IMR-90 (cell line): ENCODE data around the gene NCF2. TPM values are rescaled to one million over a fixed set of nuclear protein-coding genes. Genes with fewer than 3 reads are reported as not detected.

Experiments
- ATAC-seq: fragments of 200-7000 bp; cut with Tn5 transposase; 2 replicates; pipeline ENCODE4 v1.9.1; 2020; ENCODE audit warnings: low read depth, mild to moderate bottlenecking, moderate library complexity
- BruUV-seq: library from RNA; stranded (reverse); fragments of 400-500 nt; replicated peaks from 2 replicates; lab custom pipeline; 2021; lab: Mats Ljungman, UMichigan
- CTCF ChIA-PET: fragments of 300-600 bp; formaldehyde crosslinking; extraction: SDS; loops from one replicate; lab custom pipeline; 2021; ENCODE audit warnings: antibody characterized with exemption; lab: Yijun Ruan, JAX
- POLR2A ChIA-PET: fragments of 300-600 bp; sonication (Branson Sonifier 250); formaldehyde crosslinking; loops from one replicate; lab custom pipeline; 2022; ENCODE audit warnings: antibody characterized with exemption; ENCODE audit not compliant: unreplicated experiment; lab: Charles Lee
- DNase-seq: peaks from one replicate; pipeline ENCODE4 v3.0.0; 2013
- H2AFZ ChIP-seq: replicated peaks from 2 replicates; pipeline ENCODE3; 2013; ENCODE audit warnings: low read length, mild to moderate bottlenecking; ENCODE audit not compliant: poor library complexity
- H2AK5ac ChIP-seq: 2 replicates; pipeline ENCODE4 v1.6.1; 2013; ENCODE audit warnings: low read depth, low read length, inconsistent platforms
- H2AK9ac ChIP-seq: replicated peaks from 2 replicates; pipeline ENCODE3; 2013; ENCODE audit warnings: mild to moderate bottlenecking, low read depth, low read length, moderate library complexity; ENCODE audit not compliant: poor library complexity
- H2BK120ac ChIP-seq: 2 replicates; pipeline ENCODE4 v1.6.1; 2013; ENCODE audit warnings: low read depth, low read length, inconsistent platforms
- H2BK15ac ChIP-seq: 3 replicates; pipeline ENCODE4 v1.6.1; 2013; ENCODE audit warnings: low read depth, low read length, inconsistent platforms
- H2BK20ac ChIP-seq: 2 replicates; pipeline ENCODE4 v1.6.1; 2013; ENCODE audit warnings: low read depth, mild to moderate bottlenecking, inconsistent platforms, low read length, moderate library complexity
- H2BK5ac ChIP-seq: 2 replicates; pipeline ENCODE4 v1.6.1; 2013; ENCODE audit warnings: mild to moderate bottlenecking, low read depth, low read length, inconsistent platforms; ENCODE audit not compliant: poor library complexity, severe bottlenecking
- H3K14ac ChIP-seq: replicated peaks from 2 replicates; pipeline ENCODE4 v1.6.1; 2013; ENCODE audit warnings: low read depth, low read length, inconsistent platforms
- H3K18ac ChIP-seq: 2 replicates; pipeline ENCODE4 v1.6.1; 2013; ENCODE audit warnings: low read depth, low read length, control low read depth
- H3K23ac ChIP-seq: 2 replicates; pipeline ENCODE4 v1.6.1; 2013; ENCODE audit warnings: low read depth, low read length, inconsistent platforms
- H3K27ac ChIP-seq: 2 replicates; pipeline ENCODE4 v1.5.1; 2013; ENCODE audit warnings: mild to moderate bottlenecking, control low read depth, low read length; ENCODE audit not compliant: insufficient read depth
- H3K27me3 ChIP-seq: 2 replicates; pipeline ENCODE4 v1.6.1; 2013; ENCODE audit warnings: low read length; ENCODE audit not compliant: control insufficient read depth, insufficient read depth
- H3K36me3 ChIP-seq: 2 replicates; pipeline ENCODE4 v1.6.1; 2013; ENCODE audit warnings: low read length, mixed read lengths; ENCODE audit not compliant: control insufficient read depth, insufficient read depth
- H3K4ac ChIP-seq: 2 replicates; pipeline ENCODE4 v1.6.1; 2013; ENCODE audit warnings: low read depth, low read length, inconsistent platforms
- H3K4me1 ChIP-seq: 2 replicates; pipeline ENCODE4 v1.6.1; 2013; ENCODE audit warnings: low read length, mixed read lengths; ENCODE audit not compliant: control insufficient read depth, insufficient read depth
- H3K4me2 ChIP-seq: 2 replicates; pipeline ENCODE4 v1.6.1; 2013; ENCODE audit warnings: low read depth, mild to moderate bottlenecking, control low read depth, low read length, moderate library complexity
- H3K4me3 ChIP-seq: 2 replicates; pipeline ENCODE4 v1.5.1; 2013; ENCODE audit warnings: low read depth, mild to moderate bottlenecking, control low read depth, low read length, moderate library complexity; ENCODE audit not compliant: insufficient read depth
- H3K56ac ChIP-seq: 2 replicates; pipeline ENCODE4 v1.6.1; 2013; ENCODE audit warnings: low read length, inconsistent platforms; ENCODE audit not compliant: insufficient read depth; ENCODE audit errors: extremely low read depth
- H3K79me1 ChIP-seq, 2 experiments: 2 replicates each; pipeline ENCODE4 v1.6.1; 2013; ENCODE audit warnings: low read length in 2 of 2, inconsistent platforms in 1 of 2, low read depth in 1 of 2
- H3K9ac ChIP-seq: 2 replicates; pipeline ENCODE4 v1.6.1; 2013; ENCODE audit warnings: low read depth, low read length, control low read depth
- H3K9me1 ChIP-seq: 2 replicates; pipeline ENCODE4 v1.6.1; 2013; ENCODE audit warnings: low read length, inconsistent platforms; ENCODE audit not compliant: insufficient read depth
- H3K9me3 ChIP-seq: 2 replicates; pipeline ENCODE4 v1.6.1; 2013; ENCODE audit warnings: low read length; ENCODE audit not compliant: control insufficient read depth, insufficient read depth
- H4K20me1 ChIP-seq: 2 replicates; pipeline ENCODE4 v1.6.1; 2013; ENCODE audit warnings: low read length, inconsistent platforms; ENCODE audit not compliant: insufficient read depth
- H4K5ac ChIP-seq: 2 replicates; pipeline ENCODE4 v1.6.1; 2013; ENCODE audit warnings: mild to moderate bottlenecking, low read depth, low read length, control low read depth
- H4K8ac ChIP-seq, 2 experiments: 2 replicates each; pipeline ENCODE4 v1.6.1; 2013; ENCODE audit warnings: low read depth in 2 of 2, low read length in 2 of 2, control low read depth in 1 of 2, inconsistent platforms in 1 of 2
- H4K91ac ChIP-seq: 2 replicates; pipeline ENCODE4 v1.6.1; 2013; ENCODE audit warnings: low read depth, low read length, inconsistent platforms; ENCODE audit not compliant: insufficient read depth
- BHLHE40 ChIP-seq: fragments of 150-350 bp; IDR thresholded peaks from 2 replicates; pipeline ENCODE4 v1.6.1; 2016; ENCODE audit warnings: mild to moderate bottlenecking, low read depth, low read length
- CEBPB ChIP-seq: IDR thresholded peaks from 2 replicates; pipeline ENCODE4 v1.6.1; 2012; ENCODE audit warnings: low read depth, low read length, improper control_type of control experiment
- CHD1 ChIP-seq: IDR thresholded peaks from 2 replicates; pipeline ENCODE4 v1.6.1; 2012; ENCODE audit warnings: low read depth, low read length, improper control_type of control experiment
- CTCF ChIP-seq: conservative IDR thresholded peaks from 2 replicates; pipeline ENCODE4 v1.5.1; 2012; ENCODE audit warnings: mild to moderate bottlenecking, low read depth, low read length, improper control_type of control experiment
- ELK1 ChIP-seq: fragments of 150-350 bp; IDR thresholded peaks from 2 replicates; pipeline ENCODE4 v1.6.1; 2016; ENCODE audit warnings: low read depth, mild to moderate bottlenecking, low read length, moderate library complexity, borderline replicate concordance
- FOS ChIP-seq: fragments of 150-350 bp; IDR thresholded peaks from 2 replicates; pipeline ENCODE4 v1.6.1; 2016; ENCODE audit warnings: low read depth, low read length
- MAFK ChIP-seq: IDR thresholded peaks from 2 replicates; pipeline ENCODE4 v1.6.1; 2012; ENCODE audit warnings: low read depth, low read length, improper control_type of control experiment
- MAZ ChIP-seq: IDR thresholded peaks from 2 replicates; pipeline ENCODE4 v1.6.1; 2012; ENCODE audit warnings: low read depth, mild to moderate bottlenecking, low read length, improper control_type of control experiment, moderate library complexity, borderline replicate concordance
- MXI1 ChIP-seq: IDR thresholded peaks from 2 replicates; pipeline ENCODE4 v1.6.1; 2012; ENCODE audit warnings: low read depth, mild to moderate bottlenecking, low read length, moderate library complexity, borderline replicate concordance
- NFE2L2 ChIP-seq: fragments of 150-350 bp; IDR thresholded peaks from 2 replicates; pipeline ENCODE4 v1.6.1; 2016; ENCODE audit warnings: low read depth, mild to moderate bottlenecking, low read length
- POLR2A ChIP-seq: IDR thresholded peaks from 2 replicates; pipeline ENCODE4 v1.6.1; 2012; ENCODE audit warnings: mild to moderate bottlenecking, low read depth, low read length
- RAD21 ChIP-seq: IDR thresholded peaks from 2 replicates; pipeline ENCODE4 v1.6.1; 2012; ENCODE audit warnings: low read length, improper control_type of control experiment
- RCOR1 ChIP-seq: IDR thresholded peaks from 2 replicates; pipeline ENCODE4 v1.6.1; 2012; ENCODE audit warnings: mild to moderate bottlenecking, low read length, improper control_type of control experiment; ENCODE audit not compliant: insufficient replicate concordance
- RFX5 ChIP-seq: IDR thresholded peaks from 2 replicates; pipeline ENCODE4 v1.8.0; 2012; ENCODE audit warnings: low read depth, mild to moderate bottlenecking, low read length, moderate library complexity
- SMC3 ChIP-seq: fragments of 150-350 bp; IDR thresholded peaks from 2 replicates; pipeline ENCODE4 v1.6.1; 2016; ENCODE audit warnings: low read depth, mild to moderate bottlenecking, antibody characterized with exemption, low read length, moderate library complexity
- USF2 ChIP-seq: fragments of 150-350 bp; IDR thresholded peaks from 2 replicates; pipeline ENCODE4 v1.6.1; 2017; ENCODE audit warnings: mild to moderate bottlenecking, antibody characterized with exemption, low read length, low read depth
- WGBS, 2 experiments: methylation state at CpG; one replicate each; pipeline versions ENCODE4 v1.1.5 to v1.1.7; 2013; ENCODE audit warnings: missing lambda C conversion rate in 2 of 2; ENCODE audit not compliant: insufficient read length in 1 of 2; ENCODE audit errors: extremely low coverage in 2 of 2; 5-methylcytosine and 5-hydroxymethylcytosine counted together
- dilution Hi-C: fragments of 300-500 bp; cut with HindIII; formaldehyde crosslinking; loops from one replicate; pipeline ENCODE4 v1.14.3; 2018; ENCODE audit warnings: low sequenced_read_pairs; ENCODE audit not compliant: unreplicated experiment
- in situ Hi-C: fragments of 300-500 bp; cut with MboI; formaldehyde crosslinking; loops from 3 replicates; pipeline ENCODE4 v1.14.3; 2019; ENCODE audit warnings: low sequenced_read_pairs, inconsistent platforms, mixed read lengths
- intact Hi-C: fragments of 100-400 bp; cut with micrococcal nuclease; formaldehyde crosslinking; loops from 2 replicates; pipeline ENCODE4 v1.10.0; 2022
- polyA plus RNA-seq, 3 experiments: library from polyadenylated mRNA; depleted of rRNA; stranded (reverse); fragments of >200 nt; gene quantifications; 2 replicates each; pipeline ENCODE4 v1.2.3, GENCODE V29; 2012; ENCODE audit warnings: low replicate concordance in 1 of 3
- total RNA-seq: library from RNA; depleted of rRNA; stranded (reverse); fragments of >200 nt; gene quantifications from 2 replicates; pipeline ENCODE4 v1.2.3, GENCODE V29; 2012

The NCF2 gene
- total and polyA plus RNA-seq, 2 of the 4 experiments (the other 2 are of a cell fraction): 3.2 to 4.2 TPM

- ATAC-seq: no peak
- TSS peak; percentile 64 for BruUV-seq
- Histone ChIP-seq H3K27ac (no peak overlapping the region), H3K9ac (no peak overlapping the region), H2AK5ac (no peak overlapping the region), H3K56ac (no peak overlapping the region), H3K36me3 (peaks cover 26% of the 10 kb centered on the region), H3K9me3 (no peaks in the 10 kb centered on the region), H4K8ac (no peak overlapping the region), H3K4me3 (no peak overlapping the region), H4K20me1 (no peaks in the 10 kb centered on the region), H2BK15ac (no peak overlapping the region), H2BK5ac (no peak overlapping the region), H2AFZ (no peak overlapping the region), H3K4me1 (peaks cover 3% of the 10 kb centered on the region), H3K27me3 (no peaks in the 10 kb centered on the region), H4K5ac (no peak overlapping the region), H3K14ac (no peak overlapping the region), H3K18ac (no peak overlapping the region), H3K23ac (no peak overlapping the region), H4K91ac (no peak overlapping the region), H3K4me2 (no peak overlapping the region), H2BK120ac (no peak overlapping the region), H3K9me1 (no peaks in the 10 kb centered on the region; the same call in 1 of the 2 replicates), H3K4ac (no peak overlapping the region), H2BK20ac (no peak overlapping the region), H3K79me1 (no peaks in the 10 kb centered on the region; a peak in 1 of 4 replicates), H2AK9ac (no peak overlapping the region)
- WGBS, 2 experiments: 100% methylated on average over 1 of the region's 7 CpGs; no CpG with 5 or more reads in 1 of the 2 experiments
- dilution Hi-C loops: no loop called here
- ChIA-PET POLR2A (no interaction called here), CTCF (no interaction called here)
- in situ Hi-C loops: no loop called here
- DNase-seq: no peak
- intact Hi-C loops: loop anchor here (5.0 kb wide), 1 partner anchor 35 kb away; no protein-coding TSS in a partner anchor
- no peak for TF ChIP-seq CTCF
- TF ChIP-seq SMC3: no peak
- TF ChIP-seq ELK1: no peak
- no peak for TF ChIP-seq RAD21
- TF ChIP-seq FOS: no peak
- no peak for TF ChIP-seq CHD1
- TF ChIP-seq USF2: no peak
- TF ChIP-seq MAFK: no peak
- no peak for TF ChIP-seq RFX5
- TF ChIP-seq NFE2L2: no peak
- no peak for TF ChIP-seq BHLHE40
- no peak for TF ChIP-seq MAZ
- TF ChIP-seq CEBPB: no peak
- no peak for TF ChIP-seq RCOR1
- no peak for TF ChIP-seq MXI1
- no peak for TF ChIP-seq POLR2A
These were observed 37.8 kb downstream of the NCF2 start for GRCh38 chr1:183552441-183552840.
